ENCODE results near the gene FRAT2. TPM values are rescaled to one million over a fixed set of nuclear protein-coding genes. Genes with fewer than 3 reads are reported as not detected.

The FRAT2 gene
- total and polyA plus RNA-seq, 8 donors, result 4.3 to 15.0 (median 9.8) TPM

- intact Hi-C loops (cut with DNase I), result loop anchor here in 1 of 3 donors (10.0 kb wide), 1 partner anchor 291 kb away; no protein-coding TSS in a partner anchor
- ATAC-seq, result peak in 2 of 4 donors; percentile 62 to 69
- TF ChIP-seq, protein P1, sequence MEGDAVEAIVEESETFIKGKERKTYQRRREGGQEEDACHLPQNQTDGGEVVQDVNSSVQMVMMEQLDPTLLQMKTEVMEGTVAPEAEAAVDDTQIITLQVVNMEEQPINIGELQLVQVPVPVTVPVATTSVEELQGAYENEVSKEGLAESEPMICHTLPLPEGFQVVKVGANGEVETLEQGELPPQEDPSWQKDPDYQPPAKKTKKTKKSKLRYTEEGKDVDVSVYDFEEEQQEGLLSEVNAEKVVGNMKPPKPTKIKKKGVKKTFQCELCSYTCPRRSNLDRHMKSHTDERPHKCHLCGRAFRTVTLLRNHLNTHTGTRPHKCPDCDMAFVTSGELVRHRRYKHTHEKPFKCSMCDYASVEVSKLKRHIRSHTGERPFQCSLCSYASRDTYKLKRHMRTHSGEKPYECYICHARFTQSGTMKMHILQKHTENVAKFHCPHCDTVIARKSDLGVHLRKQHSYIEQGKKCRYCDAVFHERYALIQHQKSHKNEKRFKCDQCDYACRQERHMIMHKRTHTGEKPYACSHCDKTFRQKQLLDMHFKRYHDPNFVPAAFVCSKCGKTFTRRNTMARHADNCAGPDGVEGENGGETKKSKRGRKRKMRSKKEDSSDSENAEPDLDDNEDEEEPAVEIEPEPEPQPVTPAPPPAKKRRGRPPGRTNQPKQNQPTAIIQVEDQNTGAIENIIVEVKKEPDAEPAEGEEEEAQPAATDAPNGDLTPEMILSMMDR (IDR thresholded peaks at IDR 0.05), result no peak
- Histone ChIP-seq H3K4me1 (no peaks in the 10 kb centered on the region), H3K4me3 (no peak overlapping the region), H3K27me3 (no peaks in the 10 kb centered on the region), H3K27ac (peak overlapping the region in 2 of 4 donors; percentile 44 to 63), H3K36me3 (peaks cover 0 to 40% (median 15%) of the 10 kb centered on the region in 3 donors), H3K9me3 (no peaks in the 10 kb centered on the region)
- no peak for FAIRE-seq
- 89 to 93% methylated on average over 19 of the region's 19 CpGs for WGBS, 2 donors
- no peak for DNase-seq
Observed at GRCh38 chr10:97365761-97366351, 31.3 kb upstream of the FRAT2 start.

DNA sequence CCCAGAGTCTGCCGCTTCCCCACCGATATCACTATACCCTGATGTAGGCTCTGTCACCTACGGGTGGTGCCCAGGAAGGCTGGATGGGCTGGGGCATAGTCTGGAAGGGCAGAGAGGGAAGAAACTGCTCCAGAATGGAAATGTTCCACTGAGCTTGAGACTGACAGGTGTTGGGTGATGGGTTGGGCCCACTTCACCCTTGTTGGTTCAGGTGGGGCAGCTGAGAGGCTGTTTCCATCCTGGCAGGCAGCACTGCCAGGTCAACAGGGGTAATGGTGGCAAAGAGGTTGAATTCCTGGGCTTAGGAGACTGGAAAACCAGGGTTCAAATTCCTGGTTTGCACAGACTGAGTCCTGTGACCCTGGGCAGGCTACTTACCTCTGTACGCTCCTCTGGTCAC is 28.5 kb upstream of the FRAT2 start:
- FAIRE-seq, result no peak
- Histone ChIP-seq H3K9me3 (no peaks in the 10 kb centered on the region), H3K4me3 (no peak overlapping the region), H3K4me1 (no peaks in the 10 kb centered on the region), H3K27ac (no peak overlapping the region), H3K36me3 (peaks cover 0 to 38% (median 15%) of the 10 kb centered on the region in 3 donors), H3K27me3 (no peaks in the 10 kb centered on the region)
- TF ChIP-seq, protein P1 (IDR thresholded peaks at IDR 0.05), result no peak
- intact Hi-C loops (cut with DNase I), result loop anchor here in 1 of 3 donors (10.0 kb wide), 1 partner anchor 288 kb away; no protein-coding TSS in a partner anchor
- WGBS, 2 donors, result 94 to 96% methylated on average over 4 of the region's 4 CpGs
- no peak for DNase-seq
- ATAC-seq, result no peak

GRCh38 chr10:97362310-97363033 is 27.9 kb upstream of the FRAT2 start:
- FAIRE-seq, result no peak
- WGBS, 2 donors, result 75 to 77% methylated on average over 11 of the region's 11 CpGs
- Histone ChIP-seq H3K36me3 (peaks cover 0 to 40% (median 15%) of the 10 kb centered on the region in 3 donors), H3K27ac (no peak overlapping the region), H3K4me1 (no peaks in the 10 kb centered on the region), H3K4me3 (no peak overlapping the region), H3K27me3 (no peaks in the 10 kb centered on the region), H3K9me3 (no peaks in the 10 kb centered on the region)
- DNase-seq, result no peak
- intact Hi-C loops (cut with DNase I), result loop anchor here in 1 of 3 donors (10.0 kb wide), 1 partner anchor 288 kb away; no protein-coding TSS in a partner anchor
- TF ChIP-seq, protein P1 (IDR thresholded peaks at IDR 0.05), result no peak
- no peak for ATAC-seq

DNA sequence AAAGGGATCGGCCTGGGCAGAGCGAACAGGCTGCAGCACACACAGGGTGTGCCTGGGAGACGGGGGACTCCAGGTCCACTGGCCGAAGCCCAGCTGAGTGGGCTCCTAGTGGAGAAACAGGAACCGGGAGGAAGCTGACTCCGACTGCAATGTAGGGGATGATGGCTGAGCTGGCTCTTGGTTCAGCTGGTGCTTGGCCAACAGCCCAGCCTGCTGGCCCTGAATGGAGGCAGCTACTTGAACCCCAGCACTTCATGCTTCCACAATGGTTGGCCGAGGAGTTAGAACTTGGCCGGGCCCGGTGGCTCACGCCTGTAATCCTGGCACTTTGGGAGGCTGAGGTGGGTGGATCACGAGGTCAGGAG is 27.0 kb upstream of the FRAT2 start:
- Histone ChIP-seq H3K27me3 (no peaks in the 10 kb centered on the region), H3K36me3 (peaks cover 0 to 35% (median 18%) of the 10 kb centered on the region in 3 donors), H3K4me1 (no peaks in the 10 kb centered on the region), H3K9me3 (no peaks in the 10 kb centered on the region), H3K27ac (no peak overlapping the region), H3K4me3 (no peak overlapping the region)
- TF ChIP-seq, protein P1 (IDR thresholded peaks at IDR 0.05), result no peak
- no peak for FAIRE-seq
- no peak for DNase-seq
- intact Hi-C loops (cut with DNase I), result loop anchor here in 1 of 3 donors (10.0 kb wide), 1 partner anchor 287 kb away; no protein-coding TSS in a partner anchor
- ATAC-seq, result no peak
- 85 to 97% methylated on average over 11 of the region's 11 CpGs for WGBS, 2 donors
